ENCODE measurements around the gene KIF21B. TPM values are rescaled to one million over a fixed set of nuclear protein-coding genes. Genes with fewer than 3 reads are reported as not detected.

Gene KIF21B
- total RNA-seq, 1 donor from 2014 or later: 7.6 TPM

DNA sequence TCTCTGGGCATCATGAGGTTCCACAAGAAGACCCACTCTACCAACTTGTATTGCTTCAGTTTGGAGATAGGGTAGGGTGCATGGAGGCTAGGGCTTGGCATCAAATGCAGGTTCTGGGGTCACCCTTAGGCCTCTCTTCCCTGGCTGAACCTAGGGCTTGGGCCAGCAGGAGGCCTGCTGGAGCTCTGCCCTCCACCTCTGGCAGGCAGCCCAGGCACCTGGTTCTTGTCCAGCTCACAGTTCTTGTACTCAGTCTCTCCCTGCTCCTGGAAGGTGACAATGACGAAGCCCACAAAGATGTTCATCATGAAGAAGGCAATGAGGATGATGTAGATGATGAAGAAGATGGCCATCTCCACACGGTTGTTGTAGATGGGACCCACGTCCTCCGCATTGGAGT lies 37.5 kb upstream of the KIF21B start:
- H3K9me3 Mint-ChIP-seq: no peaks in the 10 kb centered on the region
- H3K4me1 Mint-ChIP-seq (ENCODE audit: unreplicated experiment): peaks cover 1% of the 10 kb centered on the region
- H3K27me3 Mint-ChIP-seq: peaks cover 15% of the 10 kb centered on the region
- no peak overlapping the region for H3K27ac Mint-ChIP-seq
- H3K4me3 Mint-ChIP-seq: no peak overlapping the region
- no peak for DNase-seq (ENCODE audit: extremely low spot score, unreplicated experiment)
- TF ChIP-seq, protein P1, sequence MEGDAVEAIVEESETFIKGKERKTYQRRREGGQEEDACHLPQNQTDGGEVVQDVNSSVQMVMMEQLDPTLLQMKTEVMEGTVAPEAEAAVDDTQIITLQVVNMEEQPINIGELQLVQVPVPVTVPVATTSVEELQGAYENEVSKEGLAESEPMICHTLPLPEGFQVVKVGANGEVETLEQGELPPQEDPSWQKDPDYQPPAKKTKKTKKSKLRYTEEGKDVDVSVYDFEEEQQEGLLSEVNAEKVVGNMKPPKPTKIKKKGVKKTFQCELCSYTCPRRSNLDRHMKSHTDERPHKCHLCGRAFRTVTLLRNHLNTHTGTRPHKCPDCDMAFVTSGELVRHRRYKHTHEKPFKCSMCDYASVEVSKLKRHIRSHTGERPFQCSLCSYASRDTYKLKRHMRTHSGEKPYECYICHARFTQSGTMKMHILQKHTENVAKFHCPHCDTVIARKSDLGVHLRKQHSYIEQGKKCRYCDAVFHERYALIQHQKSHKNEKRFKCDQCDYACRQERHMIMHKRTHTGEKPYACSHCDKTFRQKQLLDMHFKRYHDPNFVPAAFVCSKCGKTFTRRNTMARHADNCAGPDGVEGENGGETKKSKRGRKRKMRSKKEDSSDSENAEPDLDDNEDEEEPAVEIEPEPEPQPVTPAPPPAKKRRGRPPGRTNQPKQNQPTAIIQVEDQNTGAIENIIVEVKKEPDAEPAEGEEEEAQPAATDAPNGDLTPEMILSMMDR (conservative IDR thresholded peaks at IDR 0.05): no peak
- H3K36me3 Mint-ChIP-seq: no peaks in the 10 kb centered on the region

DNA sequence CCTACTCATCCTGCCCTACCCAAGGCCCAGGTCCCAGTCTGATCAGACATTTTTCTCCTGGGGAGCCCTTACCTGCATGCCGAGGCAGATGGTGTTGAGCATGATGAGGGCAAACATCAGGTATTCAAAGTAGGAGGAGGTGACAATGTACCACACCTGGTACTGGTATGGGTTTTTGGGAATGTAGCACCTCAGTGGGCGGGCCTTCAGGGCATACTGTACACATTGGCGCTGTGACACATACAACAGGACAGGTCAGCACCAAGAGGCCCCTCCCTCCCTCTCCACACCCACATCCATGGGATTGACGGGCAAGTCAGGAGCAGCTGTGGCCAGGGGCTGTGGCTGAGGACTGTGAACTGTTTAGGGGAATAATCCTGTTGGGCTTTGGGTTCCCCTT lies 37.1 kb upstream of the KIF21B start:
- Mint-ChIP-seq H3K9me3 (no peaks in the 10 kb centered on the region), H3K36me3 (no peaks in the 10 kb centered on the region), H3K4me3 (no peak overlapping the region), H3K27me3 (peaks cover 16% of the 10 kb centered on the region), H3K27ac (no peak overlapping the region), H3K4me1 (ENCODE audit: unreplicated experiment) (peaks cover 6% of the 10 kb centered on the region)
- DNase-seq (ENCODE audit: extremely low spot score, unreplicated experiment): no peak
- TF ChIP-seq, protein P1 (conservative IDR thresholded peaks at IDR 0.05): no peak

DNA sequence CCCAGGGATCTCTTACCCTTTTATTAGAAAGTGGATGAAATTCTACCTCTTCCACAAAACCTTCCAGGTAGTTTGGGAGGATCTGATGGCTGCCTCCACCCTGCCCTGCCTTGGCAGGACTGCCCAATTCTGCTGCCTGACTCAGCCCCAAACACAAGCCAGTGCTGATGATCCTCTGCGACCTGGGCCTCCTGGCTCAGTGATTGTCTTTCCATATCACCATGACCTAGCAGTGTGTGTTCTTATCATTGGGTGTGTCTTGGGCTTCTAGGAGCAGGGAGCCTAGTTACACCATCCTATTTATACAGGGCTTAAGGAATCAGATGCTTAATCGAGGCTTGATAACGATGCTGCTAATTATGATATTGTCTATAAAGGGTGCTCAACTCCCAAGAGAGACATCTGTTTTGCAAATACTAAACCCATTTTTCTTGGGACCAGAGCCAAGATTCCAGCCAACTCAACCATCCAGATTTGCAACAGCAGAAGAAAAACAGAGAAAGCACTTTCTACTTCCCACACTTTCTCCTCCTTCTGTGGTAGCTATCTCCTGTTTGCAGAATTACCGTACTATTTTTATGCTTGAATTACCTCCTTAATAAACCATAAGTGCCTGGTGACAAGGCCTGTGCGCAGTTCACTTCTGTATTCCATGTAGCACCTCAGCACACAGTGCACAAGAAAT lies 36.5 kb upstream of the KIF21B start:
- TF ChIP-seq, protein P1 (conservative IDR thresholded peaks at IDR 0.05): no peak
- Mint-ChIP-seq H3K9me3 (no peaks in the 10 kb centered on the region), H3K27ac (no peak overlapping the region), H3K27me3 (peaks cover 14% of the 10 kb centered on the region), H3K4me3 (no peak overlapping the region), H3K36me3 (no peaks in the 10 kb centered on the region), H3K4me1 (ENCODE audit: unreplicated experiment) (peaks cover 6% of the 10 kb centered on the region)
- DNase-seq (ENCODE audit: extremely low spot score, unreplicated experiment): no peak

DNA sequence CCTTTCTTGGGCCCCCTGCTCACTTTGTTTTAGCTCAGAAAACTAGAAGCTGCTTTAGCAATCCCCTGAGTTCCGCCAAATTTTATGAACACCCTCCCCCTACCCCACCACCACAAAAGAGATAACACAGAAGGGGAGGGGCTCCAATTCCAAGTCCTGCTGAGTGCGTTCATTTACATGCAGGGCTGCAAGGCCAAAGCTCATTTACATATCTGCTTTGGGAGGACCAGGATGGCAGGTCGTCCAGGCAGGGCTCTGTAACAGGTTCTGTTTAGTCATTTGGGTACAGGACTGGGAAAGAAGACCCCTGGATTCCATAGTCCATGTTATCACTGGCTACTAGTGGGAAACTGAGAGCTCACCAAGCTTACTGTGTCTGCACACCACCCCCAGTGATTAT lies 35.9 kb upstream of the KIF21B start:
- H3K4me3 Mint-ChIP-seq: no peak overlapping the region
- no peak overlapping the region for H3K27ac Mint-ChIP-seq
- peaks cover 7% of the 10 kb centered on the region for H3K4me1 Mint-ChIP-seq (ENCODE audit: unreplicated experiment)
- peaks cover 12% of the 10 kb centered on the region for H3K27me3 Mint-ChIP-seq
- no peak for DNase-seq (ENCODE audit: extremely low spot score, unreplicated experiment)
- no peaks in the 10 kb centered on the region for H3K9me3 Mint-ChIP-seq
- H3K36me3 Mint-ChIP-seq: no peaks in the 10 kb centered on the region
- TF ChIP-seq, protein P1 (conservative IDR thresholded peaks at IDR 0.05): no peak

DNA sequence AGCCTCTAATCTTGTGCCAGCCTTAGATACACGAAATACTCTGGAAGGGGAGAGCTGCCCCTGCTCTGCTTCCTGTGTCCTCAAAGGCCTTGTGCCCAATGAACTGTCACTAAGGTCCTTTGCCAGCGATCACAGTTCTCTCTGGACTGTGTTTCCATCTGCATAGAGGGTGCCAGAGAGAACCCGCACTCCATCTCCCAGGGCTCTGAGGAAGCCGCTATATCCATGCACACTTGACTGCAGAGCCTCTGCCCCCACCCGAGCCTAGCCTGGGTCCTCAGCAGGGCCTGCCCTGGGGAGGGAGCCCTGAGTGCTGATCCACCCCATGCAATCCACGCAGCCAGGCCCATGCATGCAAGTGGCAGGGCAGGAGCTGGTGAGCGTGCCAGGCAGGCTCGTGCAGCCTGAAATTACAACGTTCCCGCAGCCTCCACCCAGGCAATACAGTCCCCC lies 30.6 kb upstream of the KIF21B start:
- H3K27me3 Mint-ChIP-seq: peaks cover 12% of the 10 kb centered on the region
- H3K4me1 Mint-ChIP-seq (ENCODE audit: unreplicated experiment): peaks cover 13% of the 10 kb centered on the region
- no peak overlapping the region for H3K4me3 Mint-ChIP-seq
- no peak for DNase-seq (ENCODE audit: extremely low spot score, unreplicated experiment)
- no peak overlapping the region for H3K27ac Mint-ChIP-seq
- TF ChIP-seq, protein P1 (conservative IDR thresholded peaks at IDR 0.05): no peak
- no peaks in the 10 kb centered on the region for H3K36me3 Mint-ChIP-seq
- no peaks in the 10 kb centered on the region for H3K9me3 Mint-ChIP-seq
